Thyroid gland (tissue), 4 donors: Measurements from ENCODE around the gene AGBL1.

ENCODE experiments used
- CTCF ChIP-seq, 6 experiments: fragments of 200-600 bp in 3 of 6; fragments of 450-650 bp in 3 of 6; sonication (generic) in 3 of 6; IDR thresholded peaks; one replicate each; pipeline ENCODE4 v1.5.1; 2016 to 2019; ENCODE audit warnings: antibody characterized with exemption in 6 of 6, mild to moderate bottlenecking in 2 of 6, inconsistent platforms in 1 of 6, moderate library complexity in 1 of 6
- POLR2A ChIP-seq, 2 donors: fragments of 450-650 bp; IDR thresholded peaks; one replicate each; pipeline ENCODE4 v1.6.1; 2017; ENCODE audit warnings: antibody characterized with exemption in 2 of 2, mild to moderate bottlenecking in 2 of 2, moderate library complexity in 1 of 2

- TF ChIP-seq POLR2A (IDR thresholded peaks at IDR 0.05), result no peak
- TF ChIP-seq CTCF (IDR thresholded peaks at IDR 0.05), result no peak
These were observed 805.9 kb downstream of the AGBL1 start for GRCh38 chr15:86885616-86886015.
